GM18502 (cell line): ENCODE measurements around the gene QRICH2.
"Not testable (repeated sequence)": the region's sequence is repeated elsewhere in the genome, so short reads cannot be mapped to it uniquely, and the experiment has no call there.

ENCODE experiments used
- ATAC-seq: cut with Tn5 transposase; IDR thresholded peaks from one replicate; pipeline ENCODE4 v1.9.1; 2021; ENCODE audit warnings: mild to moderate bottlenecking; ENCODE audit not compliant: unreplicated experiment, poor library complexity

The QRICH2 gene

DNA sequence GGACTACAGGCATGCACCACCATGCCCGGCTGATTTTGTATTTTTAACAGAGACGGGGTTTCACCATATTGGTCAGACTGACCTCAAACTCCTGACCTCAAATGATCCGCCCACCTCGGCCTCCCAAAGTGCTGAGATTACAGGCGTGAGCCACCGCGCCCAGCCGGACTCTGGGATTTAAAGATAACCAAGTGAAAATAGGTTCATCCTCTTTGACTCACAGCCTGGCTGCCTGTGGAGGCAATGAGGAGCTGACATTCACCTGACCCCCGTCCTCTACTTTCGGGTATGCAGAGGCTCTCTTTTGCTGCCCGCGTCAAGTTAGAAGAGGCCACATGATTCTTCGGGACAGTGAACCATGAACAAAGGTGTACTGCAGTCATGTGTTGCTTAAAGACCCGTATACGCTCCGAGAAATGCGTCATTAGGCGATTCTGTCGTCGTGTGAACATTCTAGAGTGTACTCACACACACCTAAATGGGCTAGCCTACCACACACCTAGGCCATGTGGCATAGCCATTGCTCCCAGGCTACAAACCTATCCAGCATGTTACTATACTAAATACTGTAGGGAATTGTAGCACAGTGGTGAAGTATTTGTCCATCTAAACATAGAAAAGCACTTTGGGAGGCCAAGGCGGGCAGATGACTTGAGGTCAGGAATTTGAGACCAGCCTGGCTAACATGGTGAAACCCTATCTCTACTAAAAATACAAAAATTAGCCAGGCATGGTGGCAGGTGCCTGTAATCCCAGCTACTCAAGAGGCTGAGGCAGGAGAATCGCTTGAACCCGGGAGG is 54.9 kb downstream of the QRICH2 start:
- ATAC-seq, result not testable (repeated sequence)

DNA sequence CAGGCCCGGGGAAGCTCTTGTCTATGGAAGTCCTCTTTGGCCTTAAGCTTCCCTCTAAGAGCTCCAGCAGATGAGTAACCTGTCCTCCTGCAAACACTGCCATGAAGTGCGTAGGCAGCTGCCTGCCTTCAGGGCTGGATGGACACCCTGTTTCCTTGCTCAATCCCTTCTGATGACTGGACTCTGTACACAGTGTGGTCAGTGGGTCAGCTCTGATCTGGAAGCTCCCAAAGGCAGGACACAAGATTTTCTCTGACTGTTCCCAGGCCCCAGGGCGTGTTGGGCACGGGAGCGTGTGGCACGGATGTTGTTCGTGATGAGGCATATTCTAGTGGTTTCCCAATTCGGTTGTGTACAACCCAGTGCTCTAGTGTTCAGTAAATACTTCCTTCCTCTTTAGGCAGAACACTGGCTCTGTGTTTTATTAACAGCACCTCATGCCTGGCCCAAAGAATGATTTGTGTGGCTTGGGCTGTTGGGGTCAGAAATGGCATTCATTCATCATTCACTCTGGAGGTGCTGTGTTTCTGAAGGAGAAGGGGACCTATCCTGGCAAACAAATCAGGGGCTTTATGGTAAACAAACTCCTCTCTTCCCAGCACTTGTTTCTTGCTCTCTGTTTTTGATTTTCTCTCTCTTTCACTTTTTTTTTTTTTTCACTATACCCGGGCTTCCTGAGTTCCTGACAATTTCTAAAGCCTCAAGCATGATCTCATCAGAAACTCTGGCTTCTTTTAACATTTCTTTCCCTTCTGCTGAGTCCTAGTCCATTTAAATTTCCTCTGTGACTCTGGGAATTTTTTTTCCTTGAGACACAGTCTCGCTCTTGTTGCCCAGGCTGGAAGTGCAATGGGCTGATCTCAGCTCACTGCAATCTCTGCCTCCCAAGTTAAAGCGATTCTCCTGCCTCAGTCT is 55.8 kb downstream of the QRICH2 start:
- ATAC-seq, result peak; percentile 57

- ATAC-seq, result no peak
Observed at GRCh38 chr17:76251478-76252039, 56.5 kb downstream of the QRICH2 start.

GRCh38 chr17:76250141-76250540 is 57.9 kb downstream of the QRICH2 start:
- ATAC-seq, result no peak

DNA sequence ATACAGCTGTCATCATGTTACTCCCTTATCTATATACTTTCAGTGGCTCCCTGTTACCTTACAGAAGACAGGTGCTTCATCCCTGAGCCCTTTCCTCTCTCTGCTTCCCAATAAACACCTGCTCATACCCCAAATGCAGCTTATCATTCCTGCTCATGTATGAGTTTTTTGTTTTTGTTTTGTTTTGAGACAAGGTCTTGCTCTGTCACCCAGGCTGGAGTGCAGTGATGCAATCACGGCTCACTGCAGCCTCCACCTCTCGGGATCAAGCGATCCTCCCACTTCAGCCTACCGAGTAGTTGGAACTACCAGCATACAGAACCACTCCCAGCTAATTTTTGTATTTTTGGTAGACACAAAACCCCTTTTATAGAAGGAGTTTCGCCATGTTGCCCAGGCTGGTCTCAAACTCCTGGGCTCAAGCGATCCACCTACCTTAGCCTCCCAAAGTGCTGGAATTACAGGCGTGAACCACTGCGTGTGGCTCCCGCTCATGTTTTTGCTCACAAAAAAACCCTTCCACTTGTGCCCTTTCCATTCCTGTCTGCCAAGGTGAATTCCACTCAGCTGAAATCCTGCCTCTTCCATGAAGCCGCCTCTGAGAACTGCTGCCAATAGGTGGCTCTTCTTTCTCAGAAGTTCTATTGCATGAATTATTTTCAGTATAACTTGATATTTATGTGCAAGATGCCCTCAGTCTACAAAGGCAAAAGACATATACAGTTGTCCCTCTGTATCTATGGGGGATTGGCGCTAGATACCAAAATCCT is 59.9 kb downstream of the QRICH2 start:
- no peak for ATAC-seq

- ATAC-seq, result no peak
Observed at GRCh38 chr17:76247304-76247703, 60.8 kb downstream of the QRICH2 start.

DNA sequence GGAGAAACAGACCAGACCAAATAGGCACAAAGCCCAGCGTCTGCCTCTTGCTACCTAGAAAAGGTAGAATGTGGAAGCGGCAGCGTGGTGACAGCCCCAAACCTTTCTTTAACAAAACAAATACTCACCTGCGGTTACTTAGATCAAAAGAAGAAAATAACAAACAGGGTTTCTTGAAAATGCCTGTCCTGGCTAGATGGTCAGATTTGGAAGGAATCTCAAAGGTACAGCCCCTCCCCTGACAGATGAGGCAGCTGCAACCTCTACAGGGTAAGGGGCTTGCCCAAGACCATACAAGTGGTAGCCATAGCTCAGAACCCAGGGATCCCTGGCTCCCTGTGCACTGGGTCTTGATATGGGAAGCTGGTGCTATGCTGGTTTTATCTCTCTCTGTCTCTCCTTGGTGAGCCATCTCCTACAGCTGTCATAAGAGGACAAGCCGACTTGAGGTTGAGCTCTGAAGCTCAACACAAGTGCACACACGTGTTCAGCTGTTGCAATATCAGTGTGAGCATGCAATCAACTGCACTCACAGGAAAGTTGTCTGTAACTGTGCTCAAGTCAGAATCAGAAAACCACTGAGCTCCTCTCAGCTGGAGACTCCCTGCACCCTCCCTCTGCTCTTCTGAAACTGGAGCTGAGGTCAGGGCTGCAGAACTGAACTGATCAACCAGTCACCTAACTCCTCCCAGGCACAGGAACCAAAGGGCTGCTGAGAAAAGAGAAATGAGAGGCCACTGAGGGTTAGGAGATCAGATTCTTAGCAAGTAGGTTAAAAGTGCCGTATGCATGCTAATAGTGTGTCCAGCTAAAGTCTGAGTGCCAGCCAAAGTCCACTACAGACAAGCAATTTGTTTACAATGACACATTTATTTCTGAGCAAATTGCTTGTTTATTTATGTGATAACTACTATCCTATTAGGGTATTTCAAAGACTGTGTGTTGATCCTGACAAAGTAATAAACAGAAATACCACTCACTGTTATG is 61.7 kb downstream of the QRICH2 start:
- peak; percentile 90 for ATAC-seq

- ATAC-seq, result not testable (repeated sequence)
Observed at GRCh38 chr17:76244721-76245120, 63.4 kb downstream of the QRICH2 start.

- ATAC-seq, result no peak
Observed at GRCh38 chr17:76243826-76244679, 64.0 kb downstream of the QRICH2 start.

- no peak for ATAC-seq
Observed at GRCh38 chr17:76241691-76242255, 66.3 kb downstream of the QRICH2 start.

- no peak for ATAC-seq
Observed at GRCh38 chr17:76241204-76241538, 66.9 kb downstream of the QRICH2 start.

DNA sequence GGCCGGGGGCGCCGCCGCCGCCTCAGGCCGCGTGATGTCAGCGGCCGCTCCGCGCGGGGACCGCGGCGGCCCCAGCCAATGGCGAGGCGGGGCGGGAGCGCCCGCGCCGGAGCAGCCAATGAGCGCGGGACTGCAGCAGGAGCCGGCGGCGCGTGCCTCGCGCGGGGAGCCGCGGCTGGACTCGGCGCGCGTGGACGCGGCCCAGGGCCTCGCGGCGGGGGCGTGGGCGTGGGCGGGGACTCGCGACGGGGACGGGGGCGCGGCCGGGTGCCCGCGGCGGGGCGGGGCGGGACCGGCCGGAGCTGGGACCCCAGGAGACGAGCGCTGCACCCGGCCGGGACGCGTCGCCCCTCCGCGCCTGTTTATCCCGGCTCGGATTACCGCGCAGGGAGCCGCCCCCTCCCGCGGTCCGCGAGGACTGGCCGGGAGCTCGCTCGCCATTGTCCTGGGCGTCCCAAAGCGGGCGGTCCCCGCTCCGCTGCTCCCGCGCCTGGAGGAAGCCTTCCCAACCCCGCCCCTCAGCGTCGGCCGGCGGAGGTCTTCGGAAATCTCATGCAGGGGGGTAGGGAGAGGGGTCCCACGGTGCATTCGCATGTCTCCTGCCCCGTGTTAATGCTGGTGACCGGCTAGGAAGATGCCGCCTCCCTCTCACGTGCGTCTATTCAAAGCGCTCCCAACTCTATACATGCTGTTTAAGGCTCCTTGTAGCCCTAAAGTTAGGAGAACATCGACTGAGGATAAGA is 67.4 kb downstream of the QRICH2 start, which contains the start of gene RNF157:
Gene RNF157, minus strand, starts transcription at position 33 of the 743 bp plus-strand sequence. CDS start 253 bp downstream, outside the sequence.
- peak; percentile 71 for ATAC-seq

- ATAC-seq, result peak; percentile 21
Observed at GRCh38 chr17:76239538-76240274, 68.4 kb downstream of the QRICH2 start.

- no peak for ATAC-seq
Observed at GRCh38 chr17:76238847-76239537, 69.1 kb downstream of the QRICH2 start.

DNA sequence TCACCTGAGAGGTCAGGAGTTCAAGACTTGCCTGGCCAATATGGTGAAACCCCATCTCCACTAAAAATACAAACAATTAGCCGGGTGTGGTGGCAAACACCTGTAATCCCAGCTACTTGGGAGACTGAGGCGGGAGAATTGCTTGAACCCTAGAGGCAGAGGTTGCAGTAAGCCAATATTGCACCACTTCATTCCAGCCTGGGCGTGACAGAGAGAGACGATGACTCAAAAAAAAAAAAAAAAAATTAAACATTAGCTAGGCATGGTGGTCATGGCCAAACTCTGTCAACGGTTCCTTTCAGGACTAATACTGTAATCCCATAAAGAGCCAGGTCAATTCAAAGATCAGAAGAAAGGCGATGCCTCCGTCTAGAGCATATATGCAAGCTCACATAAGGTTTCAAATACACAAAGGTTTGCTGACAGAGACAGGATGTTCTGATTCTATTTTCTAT is 70.2 kb downstream of the QRICH2 start:
- no peak for ATAC-seq

DNA sequence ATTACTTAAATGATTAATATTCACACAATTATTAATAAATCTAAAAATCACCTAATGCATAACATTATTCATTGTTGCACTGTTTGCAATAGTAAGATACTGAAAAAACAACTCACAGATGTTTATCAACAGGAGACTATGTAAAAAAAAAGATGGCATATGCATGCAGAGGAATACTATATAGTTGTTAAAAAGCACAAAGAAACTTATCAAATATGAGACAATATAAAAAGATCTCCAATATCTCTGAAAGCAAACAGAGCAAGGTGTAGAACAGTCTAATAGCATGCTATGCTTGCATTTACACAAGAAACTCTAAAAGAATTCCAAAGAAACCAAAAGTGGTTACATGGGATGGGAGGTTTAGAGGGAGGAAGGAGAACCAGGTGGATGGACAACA is 71.5 kb downstream of the QRICH2 start:
- ATAC-seq, result no peak
